Adrenal gland (tissue), 5 donors: Measurements from ENCODE around the gene RBPJ.

Source experiments
- POLR2A ChIP-seq, 2 donors: fragments of 450-650 bp; IDR thresholded peaks; one replicate each; pipeline ENCODE4 v1.6.1; 2017; ENCODE audit warnings: antibody characterized with exemption in 2 of 2, mild to moderate bottlenecking in 2 of 2, moderate library complexity in 1 of 2
- TF ChIP-seq, protein P1 (sequence below), 6 experiments: fragments of 450-650 bp in 4 of 6; fragments of 200-600 bp in 2 of 6; sonication (generic) in 1 of 6; IDR thresholded peaks; 1 replicate in 5 of 6; 2 replicates in 1 of 6; pipeline versions ENCODE4 v1.5.1 to v1.8.0; 2016 to 2021; ENCODE audit warnings: antibody characterized with exemption in 6 of 6, mild to moderate bottlenecking in 2 of 6, moderate library complexity in 1 of 6
- donor health status: DM: no; HTN: no; CAD: no.

DNA sequence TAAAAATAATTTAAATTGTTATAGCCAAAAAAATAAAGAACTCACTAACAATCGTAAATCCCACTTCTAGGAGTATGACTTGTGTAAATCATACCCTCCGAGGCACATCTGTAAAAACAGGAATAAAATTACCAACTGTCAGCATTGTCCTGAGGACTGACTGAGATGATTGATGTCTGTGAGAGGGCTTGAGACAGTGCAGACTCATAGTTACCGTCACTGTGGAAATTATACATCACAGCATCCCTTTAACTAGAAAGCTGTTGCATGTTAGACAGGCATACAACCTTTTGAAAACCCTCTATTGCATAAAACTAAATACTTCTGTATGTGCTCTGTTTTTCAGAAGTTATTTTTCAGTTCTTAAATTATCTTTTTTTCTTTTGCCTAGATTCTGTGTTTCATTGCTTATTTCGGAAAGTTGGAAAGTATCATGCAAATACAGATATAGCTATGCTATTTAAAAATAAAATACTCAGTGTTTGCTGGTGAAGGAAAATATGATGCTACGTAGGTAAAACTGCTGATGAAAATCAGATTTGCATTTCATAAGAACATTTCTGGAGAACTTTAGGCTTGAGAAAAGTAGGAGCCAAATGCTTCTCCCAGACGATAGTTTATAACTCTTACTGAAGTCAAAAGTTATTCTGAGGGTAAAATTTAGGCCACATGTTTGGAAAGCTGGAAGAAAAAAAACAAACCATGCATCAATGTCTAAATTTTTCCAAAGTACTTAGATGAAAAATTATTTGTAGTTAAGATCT is 13.6 kb upstream of the RBPJ start:
- TF ChIP-seq, protein P1, sequence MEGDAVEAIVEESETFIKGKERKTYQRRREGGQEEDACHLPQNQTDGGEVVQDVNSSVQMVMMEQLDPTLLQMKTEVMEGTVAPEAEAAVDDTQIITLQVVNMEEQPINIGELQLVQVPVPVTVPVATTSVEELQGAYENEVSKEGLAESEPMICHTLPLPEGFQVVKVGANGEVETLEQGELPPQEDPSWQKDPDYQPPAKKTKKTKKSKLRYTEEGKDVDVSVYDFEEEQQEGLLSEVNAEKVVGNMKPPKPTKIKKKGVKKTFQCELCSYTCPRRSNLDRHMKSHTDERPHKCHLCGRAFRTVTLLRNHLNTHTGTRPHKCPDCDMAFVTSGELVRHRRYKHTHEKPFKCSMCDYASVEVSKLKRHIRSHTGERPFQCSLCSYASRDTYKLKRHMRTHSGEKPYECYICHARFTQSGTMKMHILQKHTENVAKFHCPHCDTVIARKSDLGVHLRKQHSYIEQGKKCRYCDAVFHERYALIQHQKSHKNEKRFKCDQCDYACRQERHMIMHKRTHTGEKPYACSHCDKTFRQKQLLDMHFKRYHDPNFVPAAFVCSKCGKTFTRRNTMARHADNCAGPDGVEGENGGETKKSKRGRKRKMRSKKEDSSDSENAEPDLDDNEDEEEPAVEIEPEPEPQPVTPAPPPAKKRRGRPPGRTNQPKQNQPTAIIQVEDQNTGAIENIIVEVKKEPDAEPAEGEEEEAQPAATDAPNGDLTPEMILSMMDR (IDR thresholded peaks at IDR 0.05), result no peak
- TF ChIP-seq POLR2A (IDR thresholded peaks at IDR 0.05), result no peak
